NCI-H1417 treated with DMSO at 0.1 percent for 48 hours (cell line): ENCODE data around the gene SRRT.

ENCODE experiments used
- DNase-seq: peaks from one replicate; lab custom pipeline; 2025; lab: John Stamatoyannopoulos, UW

Gene SRRT, protein sequence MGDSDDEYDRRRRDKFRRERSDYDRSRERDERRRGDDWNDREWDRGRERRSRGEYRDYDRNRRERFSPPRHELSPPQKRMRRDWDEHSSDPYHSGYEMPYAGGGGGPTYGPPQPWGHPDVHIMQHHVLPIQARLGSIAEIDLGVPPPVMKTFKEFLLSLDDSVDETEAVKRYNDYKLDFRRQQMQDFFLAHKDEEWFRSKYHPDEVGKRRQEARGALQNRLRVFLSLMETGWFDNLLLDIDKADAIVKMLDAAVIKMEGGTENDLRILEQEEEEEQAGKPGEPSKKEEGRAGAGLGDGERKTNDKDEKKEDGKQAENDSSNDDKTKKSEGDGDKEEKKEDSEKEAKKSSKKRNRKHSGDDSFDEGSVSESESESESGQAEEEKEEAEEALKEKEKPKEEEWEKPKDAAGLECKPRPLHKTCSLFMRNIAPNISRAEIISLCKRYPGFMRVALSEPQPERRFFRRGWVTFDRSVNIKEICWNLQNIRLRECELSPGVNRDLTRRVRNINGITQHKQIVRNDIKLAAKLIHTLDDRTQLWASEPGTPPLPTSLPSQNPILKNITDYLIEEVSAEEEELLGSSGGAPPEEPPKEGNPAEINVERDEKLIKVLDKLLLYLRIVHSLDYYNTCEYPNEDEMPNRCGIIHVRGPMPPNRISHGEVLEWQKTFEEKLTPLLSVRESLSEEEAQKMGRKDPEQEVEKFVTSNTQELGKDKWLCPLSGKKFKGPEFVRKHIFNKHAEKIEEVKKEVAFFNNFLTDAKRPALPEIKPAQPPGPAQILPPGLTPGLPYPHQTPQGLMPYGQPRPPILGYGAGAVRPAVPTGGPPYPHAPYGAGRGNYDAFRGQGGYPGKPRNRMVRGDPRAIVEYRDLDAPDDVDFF

DNA sequence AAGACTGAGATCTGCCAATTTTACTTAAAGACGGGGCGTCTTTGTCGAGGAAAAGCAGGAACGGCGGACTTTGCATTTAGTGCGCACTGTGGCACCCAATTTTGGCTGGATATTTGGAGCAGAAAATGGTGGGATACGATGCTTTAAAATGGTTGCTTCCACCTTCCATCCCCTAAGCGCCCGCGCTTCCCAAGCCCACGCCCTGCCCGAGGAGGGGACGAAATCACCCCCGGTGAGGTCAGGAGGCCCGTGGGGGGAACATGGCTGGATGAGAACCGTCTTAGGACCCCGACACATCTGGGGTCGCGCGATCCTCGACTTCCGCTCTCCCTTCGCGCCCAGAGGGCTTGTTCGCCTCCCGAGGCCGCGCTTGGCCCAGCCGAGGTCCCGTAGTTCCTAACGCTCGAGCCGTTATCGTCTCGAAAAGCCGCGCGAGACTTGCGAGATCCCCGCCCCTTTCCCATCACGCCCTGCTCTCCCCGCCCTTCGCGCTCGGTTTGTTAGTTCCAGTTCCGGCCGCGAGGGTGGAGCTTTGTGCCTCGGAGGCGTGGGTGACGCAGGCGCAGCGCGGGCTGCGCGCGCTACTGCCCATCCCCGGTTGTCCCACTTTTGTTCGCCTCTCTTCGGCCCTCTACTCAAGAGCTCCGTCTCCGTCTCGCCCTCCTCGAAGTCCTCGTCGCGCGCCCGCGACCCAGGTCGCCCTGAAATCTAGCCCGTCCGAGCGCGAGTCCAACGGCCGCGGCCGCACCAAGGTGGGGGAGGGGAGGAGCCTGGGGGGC lies at the start of gene SRRT:
Gene SRRT (plus strand): TSS at position 527 of the 779 bp plus-strand sequence. CDS start 488 bp downstream, outside the sequence.
- peak; percentile 94 for DNase-seq

DNA sequence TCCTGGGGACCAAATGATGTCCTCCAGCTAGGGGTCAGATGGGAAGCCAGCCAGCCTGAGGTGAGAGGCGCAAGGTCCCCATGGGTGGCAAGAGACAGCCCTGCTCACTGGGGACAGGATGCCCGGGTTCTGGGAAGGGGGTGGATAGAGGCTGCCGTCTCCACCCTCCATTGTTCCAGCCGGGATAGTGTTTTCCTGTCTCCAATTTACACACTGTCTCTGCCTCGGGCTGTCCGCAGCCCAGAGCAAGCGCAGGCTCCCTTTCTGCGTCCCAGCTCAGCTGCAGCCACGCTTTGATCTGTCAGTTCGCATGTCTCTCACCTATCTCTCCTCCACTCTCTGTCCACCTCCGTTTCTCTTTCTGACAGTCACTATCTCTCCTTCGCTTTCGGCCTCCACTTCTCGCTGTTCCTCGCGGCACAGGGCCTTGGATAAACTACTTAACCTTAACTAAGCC lies 49.7 kb upstream of the SRRT start:
- no peak for DNase-seq

DNA sequence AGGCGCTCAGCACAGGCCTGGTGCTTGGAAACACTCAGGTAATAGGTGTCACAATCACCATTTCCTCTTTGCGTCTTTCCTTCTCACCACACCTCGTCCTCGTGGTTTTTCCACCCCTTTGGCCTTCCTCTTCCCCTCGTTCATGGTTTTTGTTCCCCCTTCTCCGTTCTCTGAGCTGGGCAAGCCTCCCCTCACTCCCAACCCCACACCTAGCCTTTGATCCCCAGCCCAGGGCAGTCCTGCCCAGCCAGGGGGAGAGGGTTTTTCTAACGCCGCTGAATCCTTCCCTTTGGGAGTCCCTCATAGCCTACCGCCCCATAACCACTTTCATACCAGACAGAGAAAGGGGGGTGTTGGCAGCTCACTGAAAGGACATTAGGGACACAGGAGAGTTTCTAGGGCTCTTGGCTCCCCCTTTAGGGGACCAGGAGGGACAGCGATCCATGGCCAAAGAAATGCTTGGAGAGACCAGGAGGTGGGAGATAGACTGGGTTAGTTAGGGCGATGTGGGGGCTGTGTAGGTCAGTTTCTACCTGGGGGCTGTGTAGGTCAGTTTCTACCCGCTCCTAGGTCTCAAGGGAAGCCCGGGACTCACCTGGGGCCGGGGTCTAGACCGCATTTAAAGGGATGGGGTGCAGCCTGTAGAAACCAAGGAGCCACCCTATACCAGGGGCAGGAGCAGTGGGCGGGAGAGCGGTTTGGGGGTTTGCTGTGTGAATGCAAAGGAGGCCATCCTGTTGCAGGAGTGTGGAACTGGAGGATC lies 49.0 kb upstream of the SRRT start:
- no peak for DNase-seq

DNA sequence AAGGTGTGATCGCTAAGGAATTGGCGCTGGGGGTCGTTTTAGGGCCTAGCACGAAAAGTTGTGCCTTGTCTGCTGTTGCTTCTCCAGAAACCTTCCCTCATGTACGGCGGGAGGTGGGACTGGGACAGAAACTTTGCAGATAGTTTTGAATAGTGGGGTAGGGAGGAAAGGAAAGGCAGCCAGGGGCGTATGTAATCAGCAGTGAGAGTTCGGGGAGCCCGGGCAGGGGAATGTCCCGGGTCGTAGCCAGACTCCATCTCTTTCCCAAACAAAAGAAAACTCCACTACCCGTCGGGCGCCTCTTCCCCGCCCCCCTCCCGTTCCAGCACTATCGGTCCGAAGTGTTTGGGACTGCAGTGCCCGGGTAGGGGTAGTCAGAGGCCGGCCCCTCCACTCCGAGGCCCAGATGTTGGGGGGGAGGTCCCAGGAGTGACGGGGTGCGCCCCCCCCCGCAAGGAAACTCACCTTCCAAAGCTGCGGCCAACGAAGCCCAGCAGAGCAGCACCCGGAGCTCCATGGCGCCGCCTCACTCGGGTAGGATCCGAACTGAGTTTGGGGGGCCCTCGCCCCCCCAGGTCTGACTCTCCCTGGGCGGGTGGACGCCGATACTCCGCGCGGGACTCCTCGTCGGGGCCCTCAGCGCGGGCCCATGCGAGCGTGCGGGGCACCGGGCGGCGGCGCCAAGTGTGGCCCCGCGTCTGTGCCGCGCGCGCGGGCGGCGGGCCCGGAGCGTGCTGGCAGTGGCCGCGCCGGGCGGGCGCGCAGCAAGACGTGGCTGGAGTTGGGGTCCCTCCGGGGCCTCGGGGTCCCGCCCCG lies 48.2 kb upstream of the SRRT start:
- DNase-seq, result no peak

DNA sequence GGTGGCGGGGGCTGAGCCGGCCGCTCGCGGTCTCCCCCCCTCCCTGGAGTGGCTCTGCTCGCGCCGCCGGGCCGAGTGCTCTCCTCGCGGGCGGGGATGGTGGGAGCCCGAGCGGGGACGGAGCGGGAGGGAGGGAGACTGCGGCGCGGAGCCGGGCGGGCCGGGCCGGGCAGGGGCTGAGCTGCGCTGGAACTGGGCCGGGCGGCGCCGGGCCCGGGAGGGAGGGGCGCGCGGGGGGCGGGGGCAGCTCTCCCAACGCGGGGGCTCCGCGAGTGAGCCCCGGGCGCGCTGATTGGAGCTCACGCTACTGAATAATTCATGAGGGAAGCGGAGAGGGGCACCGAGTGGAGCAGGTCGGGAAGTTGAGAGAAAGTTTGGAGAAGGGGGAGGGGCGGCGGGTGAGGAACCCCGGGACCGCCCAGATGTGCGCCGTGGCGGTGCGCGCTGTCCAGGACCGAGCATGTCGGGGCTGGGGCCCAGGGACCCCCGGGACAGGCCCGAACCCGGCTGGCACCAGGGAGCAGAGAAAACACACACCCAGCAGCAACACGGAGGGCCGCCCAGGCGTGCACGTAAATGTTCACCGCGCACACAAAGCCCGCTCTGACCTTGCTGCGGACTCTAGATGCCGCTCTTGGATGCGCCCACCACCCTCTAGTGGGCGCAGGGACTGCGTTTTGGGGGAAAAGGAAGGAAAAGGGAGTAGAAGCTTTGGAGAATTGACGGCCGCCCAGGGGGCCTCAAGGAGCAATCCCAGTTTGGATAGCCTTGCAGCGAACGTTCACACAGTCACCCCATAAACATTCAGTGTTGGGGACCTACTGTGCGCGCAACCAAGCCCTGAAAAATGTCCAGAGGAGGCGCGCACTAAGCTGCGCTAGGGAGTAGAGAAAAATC lies 47.3 kb upstream of the SRRT start, which contains the start of gene EPHB4:
Gene EPHB4 (minus strand): TSS at position 194 of the 897 bp plus-strand sequence. CDS start 493 bp downstream, outside the sequence.
- DNase-seq, result no peak

DNA sequence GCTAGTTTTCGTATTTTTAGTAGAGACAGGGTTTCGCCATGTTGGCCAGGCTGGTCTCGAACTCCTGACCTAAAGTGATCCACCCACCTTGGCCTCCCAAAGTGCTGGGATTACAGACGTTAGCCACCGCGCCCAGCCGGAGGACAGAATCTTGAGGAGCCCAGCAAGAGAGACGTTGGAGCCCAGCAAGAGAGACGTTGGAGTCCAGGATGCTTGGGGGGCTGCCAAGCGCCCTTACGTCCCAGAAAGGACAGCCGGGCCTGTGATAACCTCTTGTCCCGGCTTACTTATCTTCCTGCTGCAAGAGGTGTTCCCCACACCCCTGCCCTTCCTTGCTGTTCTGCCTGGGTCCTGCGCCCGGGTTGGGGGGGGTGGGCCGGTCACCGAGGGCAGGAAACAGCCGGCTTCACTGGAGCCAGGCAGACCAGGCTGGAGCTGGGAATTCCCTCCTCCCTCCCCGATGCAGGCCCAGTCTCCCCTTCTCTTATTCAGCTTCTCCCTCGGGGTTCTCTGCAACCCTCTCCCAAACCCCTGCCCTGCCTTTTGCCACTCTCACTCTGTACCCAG lies 45.7 kb upstream of the SRRT start:
- no peak for DNase-seq

DNA sequence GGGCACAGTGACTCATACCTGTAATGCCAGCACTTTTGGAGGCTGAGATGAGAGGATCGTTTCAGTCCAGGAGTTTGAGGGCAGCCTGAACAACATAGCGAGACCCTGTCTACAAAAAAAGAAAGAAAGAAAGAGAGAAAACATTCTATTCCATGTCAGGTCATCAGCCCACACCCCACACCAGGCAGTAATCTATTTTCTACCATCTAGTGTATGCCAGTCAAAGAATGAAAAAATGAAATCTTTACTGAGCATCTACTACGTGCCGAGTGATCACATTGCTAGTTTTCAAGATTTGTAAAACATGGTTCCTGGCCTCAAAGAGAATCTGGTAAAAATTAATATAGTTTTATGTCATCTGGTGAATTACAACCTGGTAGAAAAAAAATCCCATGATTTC lies 44.5 kb upstream of the SRRT start:
- no peak for DNase-seq

DNA sequence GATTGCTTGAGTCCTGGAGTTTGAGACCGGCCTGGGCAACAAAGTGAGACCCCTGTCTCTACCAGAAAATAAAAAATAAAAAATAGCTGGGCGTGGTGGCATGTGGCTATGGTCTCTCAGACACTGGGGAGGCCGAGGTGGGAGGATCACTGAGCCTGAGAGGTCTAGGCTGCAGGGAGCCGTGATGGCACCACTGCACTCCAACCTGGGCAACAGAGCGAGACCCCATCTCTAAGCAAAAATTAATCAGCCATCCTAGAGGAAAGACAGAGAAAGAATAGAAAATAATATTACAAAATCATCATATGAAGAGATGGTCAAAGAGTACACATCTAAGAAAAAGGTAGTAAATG lies 42.6 kb upstream of the SRRT start:
- DNase-seq, result no peak

DNA sequence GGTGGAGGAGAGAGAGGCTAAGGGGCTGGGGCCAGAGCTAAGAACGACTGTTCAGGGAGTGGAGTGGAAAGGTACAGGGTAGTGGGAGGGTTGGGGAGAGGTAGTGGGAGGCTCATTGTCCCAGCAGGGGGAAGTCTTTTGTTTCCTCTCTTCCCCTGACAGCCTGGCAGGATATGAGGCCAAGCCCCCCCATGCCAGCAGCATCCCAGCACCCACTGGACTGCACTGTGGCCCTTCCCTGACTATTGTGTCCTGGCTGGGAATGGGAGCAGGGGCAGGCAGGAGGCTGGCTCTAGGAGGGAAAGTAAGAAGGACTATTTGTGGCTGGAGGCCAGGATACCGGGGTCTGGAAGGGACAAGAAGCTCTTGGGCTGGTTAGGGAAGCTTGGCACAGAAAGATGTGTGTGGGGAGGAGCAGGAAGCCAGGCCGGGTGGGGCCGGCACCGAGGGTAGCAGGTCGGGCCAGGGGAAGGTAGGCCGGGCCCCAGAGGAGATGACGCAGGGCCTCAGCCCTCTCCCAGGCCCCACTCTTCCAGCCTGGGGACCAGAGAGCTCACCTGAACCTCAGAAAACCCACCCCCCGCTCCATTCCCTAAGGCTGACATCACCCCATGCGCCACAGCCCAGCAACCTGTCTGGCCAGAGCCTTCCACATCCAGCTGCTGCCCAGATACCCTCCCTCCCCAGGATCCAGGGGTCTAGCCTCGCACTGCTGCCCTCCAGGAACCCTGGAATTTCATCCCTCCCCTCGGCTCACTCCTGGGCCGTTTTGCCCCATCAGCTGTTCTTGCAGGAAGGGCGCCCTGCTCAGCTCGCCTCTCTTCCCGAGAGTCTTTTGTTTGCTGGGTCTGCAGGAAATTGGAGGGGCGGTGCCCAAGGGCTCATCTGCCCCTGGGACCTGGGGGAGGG lies 38.7 kb upstream of the SRRT start:
- DNase-seq, result no peak

DNA sequence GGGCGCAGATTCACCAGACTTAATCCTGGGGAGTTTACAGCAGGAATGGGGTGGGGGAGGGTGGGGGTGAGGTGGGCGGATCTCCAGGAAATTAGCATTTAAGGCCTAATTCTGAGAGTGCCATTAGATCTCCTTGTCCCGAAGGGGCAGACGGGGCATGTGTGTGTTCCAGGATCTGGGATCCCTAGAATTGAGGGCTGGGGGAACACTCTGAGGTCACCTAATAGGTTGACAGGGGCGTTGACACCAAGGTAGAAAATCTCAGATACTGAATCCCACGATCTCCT lies 38.1 kb upstream of the SRRT start:
- no peak for DNase-seq

DNA sequence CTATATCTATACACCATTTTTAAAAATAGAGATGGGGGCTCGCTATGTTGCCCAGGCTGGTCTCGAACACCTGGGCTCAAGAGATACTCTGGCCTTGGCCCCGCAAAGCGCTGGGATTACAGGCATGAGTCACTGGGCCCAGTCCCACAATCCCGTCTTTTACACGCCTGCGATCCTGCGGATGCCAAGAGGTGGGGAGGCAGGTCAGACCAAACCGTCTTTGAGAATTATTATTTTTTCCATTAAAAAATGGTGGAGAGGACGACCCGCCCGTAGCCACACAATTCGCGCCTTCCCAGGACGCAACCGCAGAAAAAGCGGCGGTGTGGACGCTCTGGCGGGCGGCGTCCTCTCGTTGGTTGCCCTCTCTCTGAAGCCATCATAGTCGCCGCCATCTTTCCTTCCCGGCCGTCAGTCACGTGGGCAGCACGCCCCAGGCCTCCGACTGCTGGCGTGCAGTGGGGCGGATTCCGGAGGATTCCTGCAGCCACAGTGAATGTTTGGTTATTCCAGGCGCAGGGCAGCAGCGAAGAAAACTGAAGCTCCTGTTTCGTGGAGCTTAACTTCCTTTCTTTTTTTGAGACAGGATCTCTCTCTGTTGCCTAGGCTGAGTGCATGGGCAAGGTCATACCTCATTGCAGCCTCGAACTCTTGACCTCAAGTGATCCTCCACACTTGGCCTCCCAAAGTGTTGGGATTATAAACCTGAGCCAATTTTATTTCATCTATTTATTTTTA lies 37.6 kb upstream of the SRRT start:
- peak; percentile 73 for DNase-seq

DNA sequence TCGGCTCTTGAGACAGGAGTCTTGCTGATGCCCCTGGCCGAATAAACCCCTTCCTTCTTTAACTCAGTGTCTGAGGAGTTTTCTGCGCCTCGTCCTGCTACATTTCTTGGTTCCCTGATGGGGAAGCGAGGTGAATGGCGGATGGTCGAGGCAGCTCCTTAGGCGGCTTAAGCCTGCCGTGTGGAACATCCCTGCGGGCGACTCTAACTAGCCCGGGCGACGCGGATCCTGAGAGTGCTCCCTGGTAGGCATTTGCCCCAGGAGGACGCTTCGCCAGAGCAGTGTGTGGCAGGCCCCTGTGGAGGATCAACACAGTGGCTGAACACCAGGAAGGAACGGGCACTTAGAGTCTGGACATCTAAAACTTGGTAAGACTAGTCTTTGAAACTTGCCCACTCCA lies 35.5 kb upstream of the SRRT start:
- no peak for DNase-seq

DNA sequence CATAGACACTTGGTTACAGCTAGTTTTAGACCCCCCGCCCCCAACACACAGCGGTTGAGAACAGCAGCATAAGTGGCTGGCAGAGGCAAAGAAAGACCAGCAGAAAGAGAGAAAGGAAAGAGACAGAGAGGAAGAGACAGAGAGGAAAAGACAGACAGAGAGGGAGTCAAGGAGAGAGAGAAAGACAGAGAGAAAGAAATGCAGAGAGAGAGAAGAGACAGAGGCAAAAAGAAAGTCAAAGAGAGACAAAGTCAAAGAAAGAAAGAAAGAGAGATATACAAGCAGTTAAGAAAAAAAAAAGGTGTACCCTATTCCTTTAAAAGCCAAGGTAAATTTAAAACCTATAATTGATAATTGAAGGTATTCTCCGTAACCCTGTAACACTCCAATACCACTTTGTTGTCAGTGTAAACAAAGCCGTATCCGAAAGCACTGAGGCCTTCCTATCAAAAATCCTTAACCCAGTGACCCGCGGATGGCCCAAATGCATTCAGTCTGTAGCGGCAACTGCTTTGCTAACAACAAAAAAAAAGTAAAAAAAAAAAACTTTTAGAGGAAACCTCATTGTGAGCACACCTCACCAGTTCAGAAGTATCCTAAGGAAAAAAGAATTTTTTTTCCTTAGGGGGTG lies 34.3 kb upstream of the SRRT start:
- no peak for DNase-seq

DNA sequence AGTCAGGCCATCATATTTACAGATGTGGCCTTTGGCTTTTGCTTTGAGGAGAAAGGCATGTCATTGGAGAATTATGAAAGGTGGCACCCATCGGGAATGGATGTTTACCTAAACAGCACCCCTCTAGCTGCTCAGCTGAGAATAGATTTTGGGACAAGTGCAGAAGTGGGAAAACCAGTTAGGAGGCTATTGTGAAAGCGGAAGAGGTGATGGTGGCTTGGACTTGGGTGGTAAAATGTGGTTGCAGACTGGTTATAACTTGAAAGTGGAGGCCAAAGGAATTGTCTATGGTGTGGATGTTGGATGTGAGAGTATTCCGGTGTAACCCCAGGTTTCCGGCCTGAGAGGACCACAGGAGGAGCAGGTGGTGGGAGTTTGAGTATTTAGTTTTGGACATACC lies 27.5 kb upstream of the SRRT start:
- DNase-seq, result no peak

DNA sequence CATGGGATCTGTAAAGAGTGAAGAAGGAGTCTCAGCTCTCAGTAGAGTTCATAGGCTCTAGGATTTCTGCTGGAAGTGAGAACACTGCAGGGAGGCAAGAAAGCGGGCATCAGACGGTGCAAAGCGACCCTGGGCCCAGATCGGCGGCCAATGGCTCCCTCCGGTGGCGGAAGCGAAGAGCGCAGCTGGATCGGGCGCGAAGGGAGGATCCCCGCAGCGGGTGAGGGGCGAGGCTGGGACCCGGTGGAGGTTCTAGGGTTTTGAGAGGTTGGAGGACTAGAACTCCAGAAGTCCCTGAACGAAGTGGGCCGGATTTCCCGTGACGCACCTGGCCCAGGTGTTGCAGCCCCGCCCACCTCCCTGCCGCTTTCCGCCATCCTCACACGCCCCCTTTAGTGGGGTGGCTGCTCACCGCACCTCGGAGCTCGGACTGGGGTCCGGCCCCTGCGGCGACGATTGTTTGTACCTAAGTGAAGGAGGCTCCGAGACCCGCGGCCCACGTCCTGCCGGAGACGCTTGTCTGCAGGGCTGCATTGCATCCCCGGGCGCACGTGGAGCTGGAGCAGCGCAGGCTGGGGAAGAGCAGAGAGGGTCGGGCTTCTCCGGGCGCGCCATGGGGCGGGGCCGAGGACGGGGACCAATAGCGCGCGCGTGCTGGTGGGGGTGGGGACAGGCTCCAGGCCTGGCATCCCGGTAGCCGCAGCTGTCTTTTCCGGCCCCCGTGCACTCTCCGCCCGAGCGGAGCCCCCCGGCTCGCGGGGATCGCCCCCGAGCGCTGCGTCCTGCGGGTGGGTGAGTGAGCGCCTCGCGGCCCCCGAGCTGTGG lies 22.6 kb upstream of the SRRT start, which contains the start of gene SLC12A9:
Gene SLC12A9 (plus strand): TSS at position 666 of the 825 bp plus-strand sequence. CDS start 1,485 bp downstream, outside the sequence.
- DNase-seq, result peak; percentile 73
